ENCODE results near the gene CDH23.

CDH23 gene

DNA sequence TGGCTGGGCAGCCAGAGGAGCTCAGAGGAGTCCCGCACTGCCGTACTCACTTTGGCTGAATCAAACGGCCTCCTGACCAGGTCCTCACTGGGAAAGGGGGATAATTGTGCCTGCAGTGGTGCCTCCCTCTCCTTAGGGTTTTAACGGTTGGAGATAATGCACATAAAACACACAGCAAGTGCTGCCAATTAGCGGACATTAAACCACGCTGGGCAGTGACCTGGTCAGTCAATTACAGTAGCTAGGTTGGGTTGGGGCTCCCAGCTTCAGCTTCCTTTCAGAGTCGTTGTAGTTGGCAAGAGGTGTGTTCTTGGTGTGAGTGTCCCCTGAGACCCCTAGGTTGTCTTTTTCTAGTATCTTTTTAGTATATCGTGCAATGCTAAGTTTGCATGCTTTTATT lies 176.2 kb downstream of the CDH23 start:
- DNase-seq = no peak

DNA sequence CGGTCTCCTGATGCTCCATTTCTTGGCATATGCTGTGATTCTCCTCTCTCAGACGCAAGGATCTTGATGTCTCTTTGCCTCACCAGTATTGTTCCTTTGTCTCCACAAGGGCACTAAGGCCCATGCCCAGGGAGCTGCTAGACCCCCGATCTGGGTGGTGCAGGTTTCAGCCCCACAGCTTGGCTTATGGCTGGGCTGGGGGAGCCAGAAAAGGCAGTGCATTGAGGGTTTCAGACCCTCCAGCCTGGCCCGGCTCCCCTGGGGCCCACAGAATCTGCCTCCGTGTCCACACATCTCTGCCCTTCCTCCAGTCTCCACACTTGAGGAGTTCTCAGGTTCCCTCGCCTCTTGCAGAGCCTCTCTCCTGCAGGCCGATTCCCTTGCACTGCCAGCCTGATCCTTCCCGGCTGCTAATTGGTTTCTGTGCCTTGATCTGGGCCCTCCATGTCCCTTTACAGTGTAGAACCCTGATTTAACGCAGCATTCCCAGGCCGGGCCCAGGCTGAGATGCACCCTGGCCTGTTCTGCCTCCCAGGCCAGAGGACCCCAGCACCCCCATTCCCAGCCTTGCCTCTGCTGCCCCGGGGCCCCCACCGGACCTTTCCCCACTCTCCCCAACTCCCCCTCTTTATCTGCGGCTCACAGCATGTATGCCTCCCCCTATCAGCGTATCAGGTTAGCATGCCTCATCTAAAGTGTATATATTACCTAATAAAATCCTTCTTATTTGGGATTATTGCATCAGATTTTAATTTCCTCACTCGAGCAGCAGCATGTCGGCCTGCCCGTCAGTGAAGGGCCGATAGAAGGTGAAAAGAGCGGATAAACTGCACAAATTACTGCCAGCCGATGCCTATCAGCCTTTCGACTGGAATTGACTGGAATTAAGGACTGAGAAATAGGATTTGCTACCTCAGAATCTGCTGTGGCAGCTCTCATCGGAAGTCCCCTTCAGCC lies 177.1 kb downstream of the CDH23 start:
- no peak for DNase-seq

DNA sequence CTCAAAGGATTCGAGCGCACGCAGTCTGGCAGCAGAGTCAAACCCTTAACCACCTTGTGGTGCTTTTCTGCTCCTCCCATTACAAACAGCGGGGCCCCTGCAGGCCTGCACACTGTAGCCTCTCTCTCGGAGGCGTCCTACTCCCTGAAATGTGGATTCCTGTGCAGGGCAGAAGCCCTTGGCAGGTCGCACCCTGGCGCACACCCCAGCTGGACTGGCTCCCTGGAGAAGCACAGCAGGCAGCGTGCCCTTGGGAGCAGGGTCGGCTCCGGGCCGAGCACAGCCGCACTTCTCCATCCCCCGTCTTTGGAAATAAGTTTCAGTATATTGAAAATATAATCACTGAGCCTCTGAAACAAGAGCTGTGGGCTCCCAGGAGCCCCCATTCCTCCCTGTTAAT lies 178.7 kb downstream of the CDH23 start:
- no peak for DNase-seq

DNA sequence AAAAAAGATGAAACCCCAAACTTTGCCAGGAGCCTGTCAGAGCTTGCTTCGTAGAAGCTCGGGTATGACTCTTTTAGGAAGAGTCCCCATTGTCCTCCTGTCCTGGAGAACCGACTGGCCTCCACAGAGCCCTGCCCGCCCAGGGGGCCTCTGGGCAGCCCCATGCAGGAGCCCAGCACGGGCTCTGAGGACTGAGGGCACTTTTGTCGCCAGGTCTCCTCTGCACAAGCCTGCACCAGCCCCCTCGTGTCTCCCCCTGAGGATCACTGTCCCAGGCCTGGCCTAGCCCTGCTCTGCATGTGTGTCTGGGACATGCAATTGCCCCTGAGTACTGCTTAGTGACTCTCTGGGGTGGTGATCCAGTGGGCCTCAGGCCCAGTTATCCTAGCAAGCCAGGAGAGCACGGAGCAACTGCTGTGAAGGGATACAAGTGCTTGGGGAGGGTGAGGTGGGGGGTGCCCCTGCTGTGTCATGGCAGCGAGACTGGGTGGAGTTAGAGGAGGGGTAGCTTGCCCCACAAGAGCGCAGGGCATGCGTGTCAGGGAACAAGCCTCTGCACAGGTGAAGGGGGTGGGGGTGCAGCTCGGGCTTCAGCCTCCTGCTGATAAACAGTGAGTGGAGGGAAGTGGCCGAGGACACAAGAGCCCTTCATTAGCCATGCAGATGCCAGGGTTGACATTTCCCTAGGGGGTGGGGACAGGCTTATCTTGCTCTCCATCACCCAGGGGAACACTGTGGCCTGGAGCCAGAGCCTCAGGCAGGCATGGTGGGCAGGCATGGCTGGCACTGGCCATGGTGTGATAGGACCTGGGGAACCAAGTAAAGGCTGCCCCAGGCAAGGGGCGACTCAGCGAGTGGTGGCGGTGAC lies 179.4 kb downstream of the CDH23 start:
- no peak for DNase-seq

DNA sequence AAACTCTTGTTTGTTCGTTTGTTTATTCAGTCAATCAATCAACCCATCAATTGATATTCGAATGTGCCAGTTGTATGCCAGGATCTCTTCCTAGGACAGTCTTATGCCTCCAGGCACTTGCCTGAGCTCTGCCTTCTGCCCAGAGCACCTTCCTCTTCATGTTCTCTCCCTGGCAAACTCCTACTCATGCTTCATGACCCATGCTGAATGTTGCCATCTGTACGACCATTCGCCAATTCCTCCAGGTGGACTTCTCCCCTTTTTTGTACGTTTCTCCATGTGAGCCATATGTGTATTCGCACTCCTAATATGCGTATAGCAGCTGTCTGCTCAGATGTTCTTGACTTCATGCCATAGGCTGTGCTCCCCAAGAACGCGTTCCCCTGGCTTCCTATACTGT lies 180.1 kb downstream of the CDH23 start:
- DNase-seq = no peak

DNA sequence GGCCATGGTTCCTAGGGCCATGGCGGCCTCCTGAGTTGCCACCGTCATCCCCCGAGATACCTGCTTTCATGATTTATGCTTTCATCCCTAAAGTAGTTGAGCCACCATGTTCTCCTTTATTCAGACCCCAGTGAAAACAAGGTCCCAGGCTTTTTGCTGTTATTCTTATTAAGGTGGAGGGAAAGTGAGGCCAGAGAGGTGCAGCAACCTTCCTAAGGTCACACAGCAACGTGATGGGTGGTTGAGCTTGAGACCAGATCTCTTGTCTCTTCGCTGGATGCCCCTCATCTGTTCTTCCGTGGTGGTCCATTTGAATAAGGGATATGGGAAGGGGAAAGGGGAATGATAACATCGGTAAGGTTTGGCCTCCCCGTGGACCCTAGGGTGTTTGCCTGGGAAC lies 180.6 kb downstream of the CDH23 start:
- no peak for DNase-seq

DNA sequence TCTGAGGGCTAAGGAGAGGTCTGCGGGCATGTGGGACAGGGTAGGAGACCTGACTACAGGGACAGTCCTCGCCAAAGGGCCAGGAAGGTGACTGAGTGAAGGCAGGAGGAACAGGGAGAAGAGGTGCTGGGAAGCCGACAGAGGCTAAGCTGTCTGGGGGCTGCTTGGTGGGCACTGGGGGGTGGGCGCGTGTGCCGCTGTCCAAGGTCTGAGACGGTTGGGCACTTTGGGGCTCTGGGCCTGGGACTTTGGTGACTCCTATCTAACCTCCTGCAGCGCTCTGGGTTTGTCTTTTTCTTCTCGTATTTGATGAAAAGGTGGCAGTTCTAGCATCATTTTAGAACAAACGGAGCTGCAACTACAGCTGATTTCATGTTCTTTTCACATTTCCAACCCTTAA lies 181.3 kb downstream of the CDH23 start:
- no peak for DNase-seq

DNA sequence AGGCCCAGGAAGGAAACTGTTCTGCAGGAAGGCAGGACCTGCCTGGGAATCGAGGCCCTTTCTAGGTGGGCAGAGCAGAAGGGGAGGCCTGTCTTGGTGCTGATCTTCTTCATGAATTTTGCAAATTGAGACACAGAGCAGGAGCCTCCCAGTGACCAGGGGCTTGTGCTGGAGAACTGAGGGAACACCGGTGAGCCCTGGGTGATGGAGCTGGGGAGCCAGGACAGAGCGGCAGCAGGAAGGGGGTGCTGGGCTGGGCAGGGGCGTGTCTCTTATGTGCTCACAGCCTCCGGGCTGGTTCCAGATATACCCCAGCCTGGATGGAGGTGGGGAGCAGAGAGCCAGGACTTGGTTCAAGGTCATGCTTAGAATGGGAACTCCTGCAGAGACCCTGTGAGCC lies 182.9 kb downstream of the CDH23 start:
- no peak for DNase-seq

DNA sequence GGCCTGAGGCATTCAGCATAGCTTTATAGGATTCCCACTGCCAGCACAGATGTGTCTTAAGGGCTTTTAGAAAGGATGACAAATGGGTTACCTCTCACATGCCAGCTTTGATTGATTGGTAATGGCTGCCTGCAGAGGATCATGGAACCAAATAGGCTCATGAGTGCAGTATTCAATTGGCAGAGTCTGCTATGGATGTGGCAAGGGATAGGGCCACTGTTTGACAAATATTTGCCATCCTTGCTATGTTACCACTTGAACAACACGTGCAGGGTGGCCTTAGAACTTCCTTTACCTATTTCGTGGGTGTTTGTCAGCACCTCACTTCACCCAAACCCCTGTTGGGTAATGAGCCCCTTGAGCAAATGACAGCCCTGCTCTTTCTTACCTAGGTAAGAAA lies 183.7 kb downstream of the CDH23 start:
- no peak for DNase-seq

DNA sequence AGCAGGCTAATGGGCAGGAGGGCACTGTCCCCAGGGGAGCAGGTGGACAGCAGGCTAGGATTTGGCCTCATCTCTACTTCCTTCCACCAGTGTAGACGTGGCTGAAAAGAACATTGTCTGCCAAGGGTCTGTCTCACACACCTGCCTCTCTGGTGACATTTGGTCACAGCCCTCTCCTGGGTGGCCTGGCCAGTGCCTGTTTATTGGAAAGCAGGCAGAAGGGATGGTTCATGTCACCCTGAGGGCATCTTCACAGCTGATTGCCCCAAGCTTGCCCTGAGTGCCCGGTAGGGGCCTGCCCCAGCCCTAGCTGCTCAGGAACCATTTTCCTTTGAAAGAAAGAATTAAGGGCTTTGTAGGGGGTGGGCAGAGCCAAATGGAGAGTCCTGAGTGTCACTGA lies 184.2 kb downstream of the CDH23 start:
- no peak for DNase-seq

DNA sequence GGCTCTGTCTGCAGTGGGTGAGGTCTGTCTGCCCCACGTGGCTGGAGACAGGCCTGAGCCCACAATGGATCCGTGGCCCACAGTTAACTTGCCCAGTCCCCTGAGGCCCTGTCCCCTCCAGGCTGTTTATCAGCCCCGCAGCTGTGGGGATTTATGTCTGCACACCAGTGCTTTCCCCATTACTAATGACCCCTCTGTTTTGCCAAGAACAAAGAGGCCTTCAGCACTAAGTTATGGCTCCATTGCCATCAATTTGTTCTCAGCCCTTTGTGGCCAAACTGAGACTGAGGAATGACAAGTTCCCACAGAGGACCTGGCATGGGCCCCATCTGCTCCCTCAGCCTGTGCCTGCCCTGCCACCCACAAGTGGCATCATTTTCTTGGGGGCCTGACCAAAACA lies 184.7 kb downstream of the CDH23 start:
- DNase-seq = no peak

DNA sequence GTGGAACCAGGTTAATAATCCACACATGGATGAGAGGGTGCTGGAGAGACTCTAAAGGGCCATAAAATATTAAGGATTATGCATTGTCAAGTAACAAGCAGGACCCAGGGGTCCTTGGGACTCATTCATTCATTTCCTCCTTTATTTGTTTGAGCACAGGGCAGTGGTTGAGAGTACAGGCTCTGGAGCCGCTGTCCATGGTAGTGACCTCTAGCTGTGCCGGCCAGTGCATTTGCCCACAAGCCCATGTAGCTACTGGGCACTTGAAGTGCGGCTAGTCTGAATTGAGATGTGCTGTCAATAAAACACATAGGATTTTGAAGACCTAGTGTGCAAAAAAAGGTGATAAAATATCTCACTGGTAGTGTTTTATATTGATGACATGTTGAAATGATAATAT lies 185.3 kb downstream of the CDH23 start:
- DNase-seq = no peak

DNA sequence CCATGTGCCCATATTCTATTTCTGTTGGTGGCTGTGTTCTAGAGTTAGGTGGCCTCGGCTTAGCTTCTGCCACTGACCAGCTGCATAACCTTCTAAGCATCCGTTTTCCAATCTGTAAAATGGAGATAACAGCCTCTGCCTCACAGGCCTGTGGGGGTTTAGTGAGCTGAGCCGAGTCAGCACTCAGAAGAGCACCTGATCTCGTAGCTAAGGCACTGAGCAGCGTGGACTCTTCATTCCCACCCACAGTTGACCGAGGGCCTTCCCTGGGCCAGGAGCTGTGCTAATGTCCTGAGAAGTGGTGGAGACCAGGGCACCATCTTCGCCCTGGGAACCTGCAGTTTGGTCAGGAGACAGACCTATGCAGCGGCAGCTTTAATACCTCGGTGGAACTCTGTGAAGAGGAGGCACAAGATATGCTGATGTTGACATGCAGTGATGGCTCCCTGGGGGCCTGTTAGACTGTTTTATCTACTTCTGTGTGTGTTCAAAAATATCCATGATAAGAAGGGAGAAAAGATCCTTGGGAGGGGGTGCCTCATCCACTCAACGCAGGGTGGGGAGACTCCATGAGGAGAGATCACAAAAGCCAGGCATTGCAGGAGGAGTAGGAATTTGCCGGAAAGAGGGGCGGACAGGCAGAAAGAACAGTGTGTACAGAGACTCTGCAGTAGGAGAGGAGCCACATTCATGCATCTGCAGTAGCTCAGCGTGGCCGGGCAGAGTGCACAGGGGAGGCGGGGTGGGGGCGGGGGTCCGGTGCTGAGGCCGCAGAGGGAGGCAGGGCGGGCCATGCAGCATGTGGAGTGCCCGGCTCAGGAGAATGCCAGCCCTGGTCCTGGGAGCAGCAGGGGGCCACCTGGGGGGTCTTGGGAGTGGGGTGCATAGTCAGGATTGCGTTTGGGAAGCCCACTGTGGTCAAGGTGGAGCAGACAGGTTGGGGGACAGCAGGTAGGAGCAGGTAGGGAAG lies 186.1 kb downstream of the CDH23 start:
- DNase-seq = no peak

DNA sequence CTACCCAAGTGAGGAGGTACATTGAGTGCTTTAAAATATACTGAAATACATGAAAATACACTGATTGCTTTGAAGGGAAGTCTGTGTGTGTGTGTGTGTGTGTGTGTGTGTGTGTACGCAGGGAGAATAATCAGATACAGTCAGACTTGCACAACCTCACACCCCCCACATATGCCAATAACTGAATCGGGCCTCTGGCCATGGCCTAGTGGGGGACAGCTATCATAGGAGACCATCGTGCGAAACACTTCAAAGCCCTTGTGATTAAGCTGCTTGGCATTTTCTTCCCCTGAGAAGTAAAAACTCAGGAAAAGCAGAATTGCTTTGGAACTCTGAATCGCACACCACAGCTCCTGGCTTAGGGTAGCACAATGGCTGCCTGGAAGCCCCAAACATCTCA lies 187.7 kb downstream of the CDH23 start:
- no peak for DNase-seq

DNA sequence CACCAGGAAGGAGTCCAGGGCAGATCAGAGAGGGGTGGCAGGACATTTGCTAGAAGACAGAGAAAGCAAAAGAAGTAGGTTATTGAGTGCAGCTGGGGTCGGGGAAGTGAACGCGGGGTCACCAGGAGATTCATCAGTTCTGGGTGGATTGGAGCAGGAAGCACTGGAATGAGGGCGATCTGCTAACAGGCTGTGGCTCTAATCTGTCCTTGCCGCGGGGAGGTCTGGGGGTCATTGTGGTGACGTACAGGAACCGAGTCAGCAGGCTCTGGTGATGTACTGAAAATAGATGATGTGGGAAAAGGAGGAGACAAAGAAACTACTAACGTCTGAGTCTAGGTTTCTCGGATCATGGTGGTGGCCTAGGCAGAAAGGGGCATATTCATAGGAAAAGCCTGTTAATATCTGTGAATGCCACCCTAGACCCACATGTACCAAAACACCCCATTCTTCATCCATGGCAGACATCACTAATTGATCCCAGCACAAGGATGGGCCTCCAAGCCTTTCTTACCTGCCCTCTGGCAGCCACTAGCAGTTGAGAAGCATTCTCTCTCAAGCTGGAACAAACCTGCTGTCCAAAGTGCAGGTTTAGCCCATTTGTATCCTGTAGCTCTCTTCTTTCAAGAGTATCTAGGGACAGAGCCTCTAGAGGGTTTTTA lies 188.3 kb downstream of the CDH23 start:
- no peak for DNase-seq

DNA sequence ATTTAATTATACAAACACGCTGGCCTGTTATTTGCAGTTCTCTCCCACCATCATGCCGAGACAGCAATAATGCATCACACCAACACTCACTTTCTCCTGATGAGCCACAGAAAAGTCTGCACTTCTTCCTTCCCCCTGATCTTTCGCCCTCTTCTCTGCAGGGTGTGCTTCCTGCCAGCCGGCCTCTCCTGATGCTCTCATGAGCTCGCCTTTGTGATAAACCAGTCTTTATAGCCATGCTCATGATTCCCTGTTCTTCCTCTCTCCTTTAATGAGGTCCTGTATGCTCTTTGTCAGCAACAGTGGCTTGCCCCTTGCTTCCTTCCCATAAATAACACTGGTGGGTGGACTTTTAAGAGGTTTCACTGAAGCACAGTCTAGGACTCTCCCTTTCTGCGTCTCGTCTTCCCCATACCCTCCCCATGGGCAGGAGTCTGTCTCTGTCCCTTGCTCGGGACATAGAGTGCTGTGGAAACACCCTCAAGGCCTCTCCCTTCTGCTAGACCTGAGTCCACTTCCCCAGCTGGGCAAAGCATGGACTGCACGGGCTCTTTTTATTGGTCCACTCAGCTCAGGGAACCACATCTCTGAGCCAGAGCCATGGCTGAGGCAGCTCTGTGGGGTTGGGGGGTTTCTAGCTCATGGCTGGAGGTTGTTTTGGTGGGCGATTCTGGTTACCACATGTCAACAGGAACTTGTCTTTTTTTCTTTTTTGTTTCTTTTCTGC lies 189.0 kb downstream of the CDH23 start:
- no peak for DNase-seq

DNA sequence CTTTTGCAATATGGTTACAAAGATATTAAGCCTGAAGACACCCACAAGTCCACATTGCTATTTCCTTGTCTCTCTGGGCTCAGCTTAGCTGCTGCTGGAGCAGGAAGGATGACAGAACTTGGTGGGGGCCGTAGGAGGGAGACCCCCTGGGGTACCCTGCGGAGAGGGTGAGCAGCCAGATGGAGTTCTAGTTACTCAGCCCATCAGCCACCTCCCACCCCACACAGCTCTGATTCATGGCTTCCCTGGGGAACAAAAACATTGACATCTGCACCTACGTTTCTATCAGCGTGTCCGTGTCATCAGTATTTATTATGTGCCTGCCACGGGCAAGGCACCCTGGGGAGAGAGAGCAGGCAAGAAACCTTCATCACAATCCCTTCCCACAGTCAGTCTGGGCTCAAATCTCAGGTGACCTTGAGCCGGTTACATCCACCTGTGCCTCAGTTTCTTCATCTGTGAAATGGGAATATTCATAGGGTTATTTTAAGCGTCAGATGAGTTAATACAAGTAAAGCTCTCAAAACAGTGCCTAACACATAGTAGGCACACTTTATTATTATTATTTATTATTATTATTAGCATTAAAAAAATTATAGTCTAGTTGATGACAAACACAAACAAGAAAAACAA lies 191.3 kb downstream of the CDH23 start:
- no peak for DNase-seq

DNA sequence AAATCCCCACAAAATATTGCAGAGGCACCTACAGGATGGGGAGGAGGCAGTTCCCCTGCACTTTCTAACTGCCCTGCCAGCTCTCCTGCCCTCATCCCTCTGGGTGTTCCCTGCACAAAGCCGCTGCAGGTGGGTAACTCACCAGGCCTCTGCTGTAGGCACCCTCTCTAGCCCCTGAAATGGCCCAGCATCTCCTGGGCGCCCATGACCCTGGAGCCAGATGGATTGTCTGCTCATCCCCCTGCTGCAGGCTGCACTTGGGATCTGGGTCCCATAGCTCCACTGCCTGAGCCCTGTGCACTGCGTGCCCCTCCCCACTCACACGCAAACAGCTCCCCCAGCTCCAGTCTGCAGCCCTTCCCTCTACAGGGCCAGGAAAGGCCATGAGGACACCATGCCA lies 192.0 kb downstream of the CDH23 start:
- DNase-seq = no peak

DNA sequence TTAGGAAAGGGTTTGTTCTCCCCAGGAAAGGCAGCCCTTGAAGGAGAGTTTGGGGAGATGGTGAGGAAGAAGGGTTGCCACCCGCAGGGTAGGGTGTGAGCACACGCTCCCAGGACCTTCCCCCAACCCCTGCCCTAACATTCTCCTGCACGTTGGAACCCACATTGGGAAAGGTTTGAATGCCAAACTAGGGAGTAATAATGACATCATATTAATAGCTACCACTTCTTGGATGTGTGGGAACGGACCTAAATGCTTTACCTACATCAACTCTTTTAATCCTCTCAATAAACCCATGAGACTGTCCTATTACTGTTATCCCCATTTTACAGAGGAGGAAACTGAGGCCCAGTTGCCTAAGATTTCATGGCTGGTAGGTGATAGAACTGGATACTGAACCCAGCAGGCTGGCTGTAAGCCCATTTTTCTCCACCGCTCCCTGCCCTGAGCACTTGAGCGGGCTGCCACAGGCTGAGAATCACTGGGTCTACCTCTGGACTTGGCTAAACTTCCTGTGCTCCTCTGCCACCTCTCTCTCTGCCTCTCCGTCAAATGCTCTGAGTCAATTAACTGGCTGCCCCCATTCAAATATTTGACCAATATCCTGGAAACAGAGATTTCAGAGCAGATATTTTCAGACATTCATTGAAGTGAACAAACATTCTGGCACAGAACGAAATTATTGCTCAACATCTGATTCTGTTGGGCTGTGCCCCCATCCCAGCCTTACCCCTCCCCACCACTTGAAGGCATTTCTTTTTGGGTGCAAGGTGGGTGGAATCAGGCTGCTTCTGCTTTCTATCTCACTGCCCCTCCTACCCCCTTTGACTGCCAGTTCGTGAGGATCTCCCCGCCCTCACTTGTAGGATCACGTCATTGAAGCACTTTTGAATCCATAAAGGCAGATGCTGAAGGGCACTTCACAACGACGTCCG lies 193.2 kb downstream of the CDH23 start:
- DNase-seq = no peak

Data from CD4-positive, alpha-beta T cell treated with Interleukin-1 beta for 1 hour (primary cell).